Measurements from ENCODE around the gene LY9.

LY9 gene, protein sequence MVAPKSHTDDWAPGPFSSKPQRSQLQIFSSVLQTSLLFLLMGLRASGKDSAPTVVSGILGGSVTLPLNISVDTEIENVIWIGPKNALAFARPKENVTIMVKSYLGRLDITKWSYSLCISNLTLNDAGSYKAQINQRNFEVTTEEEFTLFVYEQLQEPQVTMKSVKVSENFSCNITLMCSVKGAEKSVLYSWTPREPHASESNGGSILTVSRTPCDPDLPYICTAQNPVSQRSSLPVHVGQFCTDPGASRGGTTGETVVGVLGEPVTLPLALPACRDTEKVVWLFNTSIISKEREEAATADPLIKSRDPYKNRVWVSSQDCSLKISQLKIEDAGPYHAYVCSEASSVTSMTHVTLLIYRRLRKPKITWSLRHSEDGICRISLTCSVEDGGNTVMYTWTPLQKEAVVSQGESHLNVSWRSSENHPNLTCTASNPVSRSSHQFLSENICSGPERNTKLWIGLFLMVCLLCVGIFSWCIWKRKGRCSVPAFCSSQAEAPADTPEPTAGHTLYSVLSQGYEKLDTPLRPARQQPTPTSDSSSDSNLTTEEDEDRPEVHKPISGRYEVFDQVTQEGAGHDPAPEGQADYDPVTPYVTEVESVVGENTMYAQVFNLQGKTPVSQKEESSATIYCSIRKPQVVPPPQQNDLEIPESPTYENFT

DNA sequence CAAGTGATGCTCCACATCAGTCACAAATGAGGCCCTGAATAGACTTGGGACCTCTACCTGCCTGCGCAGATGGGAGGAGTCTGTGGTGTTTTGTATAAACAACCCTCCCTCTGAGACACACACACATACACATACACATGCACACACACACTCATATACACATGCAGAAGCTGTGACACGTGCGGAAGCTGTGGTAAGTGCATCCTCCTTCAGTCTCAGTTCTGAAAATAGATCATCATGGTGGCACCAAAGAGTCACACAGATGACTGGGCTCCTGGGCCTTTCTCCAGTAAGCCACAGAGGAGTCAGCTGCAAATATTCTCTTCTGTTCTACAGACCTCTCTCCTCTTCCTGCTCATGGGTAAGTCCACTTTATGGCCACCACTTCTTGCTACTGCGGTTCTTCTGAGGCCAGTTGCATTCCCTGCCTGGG lies at the start of gene LY9:
Gene LY9, plus strand, starts transcription at position 224 of the 433 bp plus-strand sequence. Its CDS starts 14 bp downstream, at position 238.
- DNase-seq (ENCODE audit: low read depth), result peak; percentile 77

DNA sequence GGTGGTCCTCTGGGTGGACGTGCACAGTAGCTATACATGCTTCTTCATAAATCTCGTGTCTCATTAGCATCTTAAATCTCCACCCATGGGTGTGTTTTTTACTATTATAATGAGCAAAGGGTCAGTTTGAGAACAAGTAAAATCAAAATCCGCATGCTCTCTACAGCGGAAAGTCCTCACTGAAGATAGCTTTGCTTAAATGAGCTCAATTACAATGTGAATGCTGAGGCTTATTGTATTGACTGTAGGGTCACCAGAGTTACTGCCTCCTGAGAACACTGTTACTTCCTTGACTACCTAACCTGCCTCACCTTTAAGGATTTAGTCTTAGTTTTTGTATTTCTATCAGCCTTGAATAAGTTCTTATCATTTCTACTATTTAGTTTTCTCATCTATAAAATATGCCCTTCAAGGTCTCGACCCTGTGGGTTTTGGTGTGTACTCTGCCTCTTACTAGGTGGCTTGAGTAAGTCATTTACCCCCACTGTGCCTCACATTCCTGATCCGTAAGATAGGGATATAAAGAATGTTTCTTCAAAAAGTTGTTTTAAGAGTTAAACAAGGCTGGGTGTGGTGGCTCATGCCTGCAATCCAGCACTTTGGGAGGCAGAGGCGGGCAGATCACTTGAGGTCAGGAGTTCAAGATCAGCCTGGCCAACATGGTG lies 49.0 kb upstream of the LY9 start:
- DNase-seq (ENCODE audit: low read depth), result no peak

GRCh38 chr1:160747717-160748116 lies 48.3 kb upstream of the LY9 start:
- DNase-seq (ENCODE audit: low read depth), result no peak

DNA sequence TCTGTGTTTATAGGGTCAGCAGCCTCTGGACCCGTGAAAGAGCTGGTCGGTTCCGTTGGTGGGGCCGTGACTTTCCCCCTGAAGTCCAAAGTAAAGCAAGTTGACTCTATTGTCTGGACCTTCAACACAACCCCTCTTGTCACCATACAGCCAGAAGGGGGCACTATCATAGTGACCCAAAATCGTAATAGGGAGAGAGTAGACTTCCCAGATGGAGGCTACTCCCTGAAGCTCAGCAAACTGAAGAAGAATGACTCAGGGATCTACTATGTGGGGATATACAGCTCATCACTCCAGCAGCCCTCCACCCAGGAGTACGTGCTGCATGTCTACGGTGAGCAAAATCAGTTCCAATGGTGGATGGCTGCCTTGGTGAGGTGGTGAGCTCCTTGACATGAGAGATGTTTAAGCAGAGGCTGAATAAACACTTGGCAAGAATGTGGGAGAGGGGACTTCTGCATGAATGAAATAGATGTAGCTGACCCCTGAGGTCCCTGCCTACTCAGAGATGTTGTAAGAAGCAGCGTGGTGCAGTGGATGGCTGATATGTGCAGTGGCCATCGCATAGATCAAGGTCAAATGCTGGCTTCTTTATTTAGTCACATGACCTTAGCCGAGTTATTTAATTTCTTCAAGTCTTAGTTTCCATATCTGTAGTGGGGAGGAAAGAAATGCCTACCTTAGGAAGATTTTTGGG lies 47.6 kb upstream of the LY9 start:
- DNase-seq (ENCODE audit: low read depth), result no peak

DNA sequence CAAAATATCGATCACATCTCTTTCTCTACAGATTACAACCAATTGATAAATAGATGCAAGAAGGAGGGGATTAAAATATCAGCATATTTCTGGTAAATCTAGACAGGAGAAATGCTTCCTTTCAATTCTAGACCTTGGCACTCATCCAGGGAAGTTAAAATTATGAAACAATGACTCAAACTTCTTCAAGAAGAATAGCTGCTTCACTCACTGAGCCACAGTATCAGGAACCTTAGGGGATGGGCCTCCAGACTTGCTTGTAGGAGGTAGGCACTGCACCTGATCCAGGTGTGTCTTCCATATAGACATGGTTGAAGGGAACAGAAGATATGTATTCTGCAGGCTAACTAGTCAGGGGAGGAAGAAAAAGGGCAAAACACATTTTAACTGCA lies 47.1 kb upstream of the LY9 start:
- no peak for DNase-seq (ENCODE audit: low read depth)

GRCh38 chr1:160750608-160751007 lies 45.4 kb upstream of the LY9 start:
- DNase-seq (ENCODE audit: low read depth), result no peak

DNA sequence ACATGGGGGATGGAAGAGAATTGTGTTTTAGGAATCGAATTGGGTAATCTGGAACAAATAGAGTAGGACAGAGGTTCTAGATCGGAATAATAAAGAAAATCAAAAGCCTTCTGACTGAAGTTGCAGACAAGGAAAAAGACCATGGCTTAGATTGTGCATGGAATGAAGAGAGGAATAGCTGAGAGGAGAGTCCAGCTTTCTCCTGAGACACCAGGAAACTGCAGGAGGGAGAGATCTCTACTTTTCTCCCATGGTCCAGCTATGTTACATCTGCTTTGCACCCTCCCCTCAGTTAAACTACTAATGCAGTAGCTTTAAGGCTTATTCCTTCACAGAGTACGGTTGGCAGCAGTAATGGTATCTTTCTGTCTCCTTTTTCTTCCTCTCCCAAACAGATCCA lies 43.6 kb upstream of the LY9 start:
- DNase-seq (ENCODE audit: low read depth), result no peak

GRCh38 chr1:160752924-160753323 lies 43.0 kb upstream of the LY9 start:
- no peak for DNase-seq (ENCODE audit: low read depth)

DNA sequence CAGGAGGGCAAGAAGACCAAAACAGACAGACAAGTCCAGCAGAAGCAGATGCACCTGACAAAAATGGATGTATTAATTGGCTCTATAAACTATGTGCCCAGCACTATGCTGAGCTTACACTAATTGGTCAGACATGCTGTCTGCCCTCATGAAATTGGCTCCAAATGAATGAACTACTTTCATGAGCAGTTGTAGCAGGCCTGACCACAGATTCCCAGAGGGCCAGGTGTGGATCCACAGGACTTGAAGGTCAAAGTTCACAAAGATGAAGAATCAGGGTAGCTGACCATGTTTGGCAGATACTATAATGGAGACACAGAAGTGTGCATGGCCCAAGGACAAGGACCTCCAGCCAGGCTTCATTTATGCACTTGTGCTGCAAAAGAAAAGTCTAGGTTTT lies 42.4 kb upstream of the LY9 start:
- no peak for DNase-seq (ENCODE audit: low read depth)

DNA sequence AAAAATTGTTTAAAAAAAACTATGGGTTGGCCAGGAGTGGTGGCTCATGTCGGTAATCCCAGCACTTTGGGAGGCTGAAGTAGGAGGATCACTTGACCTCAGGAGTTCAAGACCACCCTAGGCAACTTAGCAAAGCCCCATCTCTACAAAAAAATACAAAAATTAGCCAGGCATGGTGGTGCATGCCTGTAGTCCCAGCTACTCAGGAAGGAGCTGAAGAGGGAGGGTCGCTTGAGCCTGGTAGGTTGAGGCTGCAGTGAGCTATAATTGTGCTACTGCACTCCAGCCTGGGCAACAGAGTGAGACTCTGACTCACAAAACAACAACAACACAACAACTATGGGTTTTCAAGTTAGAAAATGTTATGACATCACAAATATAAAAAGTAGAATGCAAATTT lies 40.5 kb upstream of the LY9 start:
- no peak for DNase-seq (ENCODE audit: low read depth)

- no peak for DNase-seq (ENCODE audit: low read depth)
These were observed 39.8 kb upstream of the LY9 start for GRCh38 chr1:160755911-160756848.

GRCh38 chr1:160756849-160757201 lies 39.1 kb upstream of the LY9 start:
- DNase-seq (ENCODE audit: low read depth), result no peak

DNA sequence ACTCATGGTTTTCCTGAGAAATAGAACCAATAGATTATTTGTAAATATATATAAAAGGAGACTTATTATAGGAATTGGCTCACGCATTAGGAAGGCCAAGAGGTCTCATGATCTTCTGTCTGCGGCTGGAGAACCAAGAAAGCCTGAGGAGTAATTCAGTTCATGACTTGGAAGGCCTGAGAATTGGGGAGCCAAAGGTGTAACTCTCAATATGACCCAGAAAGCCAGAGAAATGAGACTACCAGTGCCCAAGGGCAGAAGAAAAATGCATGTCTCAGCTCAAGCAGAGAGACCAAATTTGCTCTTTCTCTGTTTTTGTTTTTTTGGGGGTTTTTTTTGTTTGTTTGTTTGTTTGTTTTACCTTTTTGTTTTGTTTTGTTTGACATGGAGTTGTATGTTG lies 37.5 kb upstream of the LY9 start:
- no peak for DNase-seq (ENCODE audit: low read depth)

GRCh38 chr1:160759740-160760139 lies 36.2 kb upstream of the LY9 start:
- no peak for DNase-seq (ENCODE audit: low read depth)

- no peak for DNase-seq (ENCODE audit: low read depth)
These were observed 34.9 kb upstream of the LY9 start for GRCh38 chr1:160761046-160761445.

DNA sequence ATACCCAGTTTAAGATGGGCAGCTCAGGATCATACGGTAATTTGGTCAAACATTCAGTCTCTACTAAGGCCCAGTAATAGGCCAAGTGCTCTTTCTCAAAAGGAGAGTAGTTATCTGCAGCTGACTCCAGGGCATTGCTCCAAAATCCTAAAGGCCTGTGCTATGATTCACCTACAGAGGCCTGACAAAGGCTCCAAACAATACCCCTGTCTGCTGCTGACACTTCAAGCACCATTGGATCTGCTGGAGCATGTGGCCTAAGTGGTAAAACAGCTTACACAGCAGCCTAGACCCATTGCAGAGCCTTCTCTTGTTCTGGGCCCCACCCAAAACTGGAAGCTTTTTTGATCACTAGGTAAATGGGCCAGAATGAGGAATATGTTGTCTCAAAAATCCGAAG lies 34.1 kb upstream of the LY9 start:
- DNase-seq (ENCODE audit: low read depth), result no peak

DNA sequence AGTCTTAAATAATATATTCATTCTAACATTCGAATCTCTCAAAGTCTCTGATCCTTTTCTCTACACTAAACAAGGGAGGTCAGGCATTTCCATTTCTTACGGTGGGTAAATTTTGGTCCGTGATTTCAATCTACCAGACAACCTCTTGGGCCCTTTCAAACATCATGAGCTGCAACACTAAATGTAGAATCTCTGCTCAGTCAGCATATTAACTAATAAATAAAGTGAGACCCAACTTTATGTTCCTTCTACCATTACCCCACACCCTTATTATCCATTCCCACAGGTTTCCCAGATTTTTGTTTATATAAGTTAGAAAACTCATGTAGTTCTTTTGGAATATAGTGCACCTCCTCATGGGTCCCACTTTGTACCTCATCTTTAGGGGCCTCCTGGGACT lies 32.0 kb upstream of the LY9 start:
- DNase-seq (ENCODE audit: low read depth), result no peak

GRCh38 chr1:160767395-160768294 lies 28.3 kb upstream of the LY9 start:
- DNase-seq (ENCODE audit: low read depth), result no peak

DNA sequence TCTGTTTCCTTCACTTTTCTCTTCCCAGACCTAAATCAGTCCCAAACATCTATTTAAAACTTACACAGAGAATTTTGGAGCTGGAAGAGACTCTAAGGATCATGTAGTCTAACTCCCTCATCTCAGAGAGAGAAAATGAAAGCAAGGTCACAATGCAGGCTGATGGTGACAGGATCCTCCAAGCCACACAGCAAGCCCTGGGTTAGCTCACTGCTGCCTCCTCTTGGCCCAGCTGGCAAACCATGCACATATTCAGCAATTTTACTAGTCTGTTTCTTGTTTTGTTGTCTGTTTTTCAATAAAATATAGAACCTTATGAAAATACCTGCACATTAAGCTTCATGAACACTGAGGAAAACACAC lies 27.7 kb upstream of the LY9 start:
- peak; percentile 80 for DNase-seq (ENCODE audit: low read depth)

DNA sequence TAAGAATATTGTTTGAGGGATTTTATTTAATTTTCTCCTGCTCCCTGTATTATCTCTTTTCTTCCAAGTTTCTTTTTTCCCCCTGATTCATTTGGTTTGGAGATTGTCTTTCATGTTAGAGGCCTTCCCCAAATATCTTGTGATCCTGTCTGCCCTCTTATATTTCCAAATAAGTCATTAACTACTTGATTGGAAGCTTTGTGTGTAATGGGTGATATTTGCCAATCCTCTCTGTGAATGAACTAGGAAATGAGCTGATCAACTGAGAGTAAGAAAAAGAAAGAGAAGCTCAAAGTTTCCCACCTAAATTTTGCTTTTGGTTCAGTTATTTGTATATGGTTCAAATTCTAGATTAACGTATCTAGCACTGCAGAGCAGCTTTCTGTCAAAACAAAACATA lies 23.6 kb upstream of the LY9 start:
- DNase-seq (ENCODE audit: low read depth), result no peak

DNA sequence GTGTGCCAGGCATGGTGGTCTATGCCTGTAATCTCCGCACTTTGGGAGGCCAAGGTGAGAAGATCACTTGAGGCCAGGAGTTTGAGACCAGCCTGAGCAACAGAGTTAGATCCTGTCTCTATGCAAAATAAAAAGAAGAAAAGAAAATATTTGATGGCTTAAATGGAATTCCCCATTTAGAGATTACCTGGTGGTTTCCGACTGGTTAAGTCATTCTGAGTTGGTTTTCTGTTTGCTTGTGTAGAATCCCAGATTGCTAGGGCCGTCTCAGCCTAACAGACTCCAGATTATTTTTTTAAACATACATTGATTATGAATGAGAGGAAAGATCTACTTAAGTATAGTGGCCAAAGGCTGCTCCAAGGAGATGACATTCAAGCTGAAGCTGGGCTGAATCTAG lies 22.9 kb upstream of the LY9 start:
- no peak for DNase-seq (ENCODE audit: low read depth)
